ENCODE data around the gene OR6X1. TPM values are rescaled to one million over a fixed set of nuclear protein-coding genes. Genes with fewer than 3 reads are reported as not detected.

OR6X1 gene
- total and polyA plus RNA-seq, 9 of the 15 experiments (the other 6 are each of a cell fraction or from before 2014, with no cell fraction given), result not detected

GRCh38 chr11:123741159-123742030, 12.9 kb downstream of the OR6X1 start, which contains the start of gene ZNF202 (continued):
- TF ChIP-seq ZNF696 (CRISPR knock-in tag; conservative IDR thresholded peaks at IDR 0.05), result no peak
- TF ChIP-seq ZNF354B (CRISPR knock-in tag; IDR thresholded peaks at IDR 0.05), result no peak
- TF ChIP-seq CBX8 (IDR thresholded peaks at IDR 0.05; ENCODE audit: borderline replicate concordance, extremely low read depth, low read depth, low read length, poor library complexity, severe bottlenecking), result no peak
- TF ChIP-seq MED1 (CRISPR knock-in tag; IDR thresholded peaks at IDR 0.05; ENCODE audit: borderline replicate concordance), result no peak
- no peak for TF ChIP-seq ZBTB2 (IDR thresholded peaks at IDR 0.05)
- TF ChIP-seq ZNF561 (CRISPR knock-in tag; conservative IDR thresholded peaks at IDR 0.05), result no peak
- TF ChIP-seq ZEB2 (IDR thresholded peaks at IDR 0.05), result 0 out of 2 replicates have a peak, but pooled peaks have one; percentile 28
- peak; percentile 32; the same call in 1 of the 2 replicates for TF ChIP-seq ATF6 (CRISPR knock-in tag; IDR thresholded peaks at IDR 0.05)
- TF ChIP-seq CXXC5 (CRISPR knock-in tag; IDR thresholded peaks at IDR 0.05), result peak; percentile 52
- TF ChIP-seq NONO (IDR thresholded peaks at IDR 0.05; ENCODE audit: low read depth in 2 of 2, low read length in 1 of 2), result peak in 1 of 2 experiments; percentile 32; a peak in 1 of 4 replicates
- no peak for TF ChIP-seq BRCA1 (IDR thresholded peaks at IDR 0.05)
- TF ChIP-seq BRCA1 (CRISPR knock-in tag; IDR thresholded peaks at IDR 0.05), result no peak
- TF ChIP-seq UBTF (IDR thresholded peaks at IDR 0.05; ENCODE audit: borderline replicate concordance in 1 of 2, low read depth in 2 of 2, low read length in 2 of 2), result 0 out of 4 replicates have a peak, but pooled peaks of 1 of the 2 experiments have one; percentile 36
- TF ChIP-seq ZNF134 (CRISPR knock-in tag; conservative IDR thresholded peaks at IDR 0.05), result no peak
- TF ChIP-seq MEIS2 (IDR thresholded peaks at IDR 0.05; ENCODE audit: partially characterized antibody), result no peak
- TF ChIP-seq ARHGAP35 (IDR thresholded peaks at IDR 0.05; ENCODE audit: partially characterized antibody), result no peak
- TF ChIP-seq BRD9 (IDR thresholded peaks at IDR 0.05; ENCODE audit: low read depth, partially characterized antibody), result peak; percentile 25
- no peak for TF ChIP-seq ZNF740 (CRISPR knock-in tag; IDR thresholded peaks at IDR 0.05)
- TF ChIP-seq ZNF740 (tag; IDR thresholded peaks at IDR 0.05), result no peak
- TF ChIP-seq ELF4 (CRISPR knock-in tag; IDR thresholded peaks at IDR 0.05), result no peak
- TF ChIP-seq ZFX (CRISPR knock-in tag; IDR thresholded peaks at IDR 0.05), result peak; percentile 87
- TF ChIP-seq XRCC4 (IDR thresholded peaks at IDR 0.05; ENCODE audit: extremely low read depth, insufficient read depth, insufficient read length), result no peak

Measured in K562 (cell line).